H1 (cell line): Measurements from ENCODE around the gene ABITRAM.

Experiments used
- ATF2 ChIP-seq: IDR thresholded peaks from 2 replicates; pipeline ENCODE4 v1.6.1; 2012; ENCODE audit warnings: low read length, inconsistent platforms
- CTCF ChIP-seq, 3 experiments: IDR thresholded peaks; 1 replicate in 2 of 3; 2 replicates in 1 of 3; pipeline versions ENCODE4 v1.5.1 to v1.6.1; 2011; ENCODE audit warnings: low read length in 3 of 3, mild to moderate bottlenecking in 3 of 3, inconsistent platforms in 2 of 3, low read depth in 1 of 3, moderate library complexity in 1 of 3; ENCODE audit not compliant: insufficient read depth in 1 of 3; ENCODE audit errors: control extremely low read depth in 1 of 3
- EZH2 ChIP-seq: fragments of 200-600 bp; sonication (generic); IDR thresholded peaks from 2 replicates; pipeline ENCODE4 v1.7.1; 2012; ENCODE audit warnings: low read depth, mild to moderate bottlenecking, moderate library complexity, low read length, inconsistent platforms; ENCODE audit not compliant: severe bottlenecking
- JUND ChIP-seq: IDR thresholded peaks from 2 replicates; pipeline ENCODE4 v1.6.1; 2011; ENCODE audit warnings: mild to moderate bottlenecking, improper control_type of control experiment, low read length
- NANOG ChIP-seq: IDR thresholded peaks from 2 replicates; pipeline ENCODE4 v1.6.1; 2011; ENCODE audit warnings: low read length, low read depth, mild to moderate bottlenecking, inconsistent platforms; ENCODE audit not compliant: insufficient read depth, poor library complexity, severe bottlenecking
- POLR2A ChIP-seq, 2 experiments: IDR thresholded peaks; 1 replicate in 1 of 2; 2 replicates in 1 of 2; pipeline ENCODE4 v1.6.1; 2011; ENCODE audit warnings: low read depth in 2 of 2, low read length in 2 of 2, mild to moderate bottlenecking in 2 of 2; ENCODE audit errors: control extremely low read depth in 1 of 2
- RFX5 ChIP-seq: IDR thresholded peaks from 2 replicates; pipeline ENCODE4 v1.6.1; 2011; ENCODE audit warnings: low read depth, low read length, improper control_type of control experiment, borderline replicate concordance
- SIRT6 ChIP-seq: IDR thresholded peaks from one replicate; pipeline ENCODE4 v1.7.1; 2012; ENCODE audit warnings: low read length, inconsistent platforms
- ZNF274 ChIP-seq: IDR thresholded peaks from 2 replicates; pipeline ENCODE4 v1.7.0; 2012; ENCODE audit warnings: low read length, borderline replicate concordance; ENCODE audit errors: extremely low read depth

- TF ChIP-seq CTCF (IDR thresholded peaks at IDR 0.05; ENCODE audit: control extremely low read depth in 1 of 3, insufficient read depth in 1 of 3, low read depth in 1 of 3, low read length in 3 of 3) (no peak), JUND (no peak), EZH2 (no peak), POLR2A (IDR thresholded peaks at IDR 0.05; ENCODE audit: control extremely low read depth in 1 of 2, low read depth in 2 of 2, low read length in 2 of 2) (no peak), RFX5 (no peak), ATF2 (no peak), ZNF274 (no peak), SIRT6 (no peak), NANOG (no peak)
Measured at GRCh38 chr9:108956631-108957026, 22.4 kb downstream of the ABITRAM start.
